Lung (tissue), 12 donors: Measurements from ENCODE around the gene RNF14. TPM values are rescaled to one million over a fixed set of nuclear protein-coding genes. Genes with fewer than 3 reads are reported as not detected.

ENCODE experiments used
- ATAC-seq: fragments of 200-7000 bp; cut with Tn5 transposase; one replicate; pipeline ENCODE4 v1.9.1; 2020; ENCODE audit warnings: moderate number of reproducible peaks; ENCODE audit not compliant: insufficient read depth, low FRiP score
- DNase-seq, 3 donors: peaks; one replicate each; pipeline ENCODE4 v3.0.0-alpha.2; 2013 to 2017
- H3K27ac ChIP-seq, 2 donors: one replicate each; pipeline ENCODE4 v1.5.1; 2013; ENCODE audit warnings: mild to moderate bottlenecking in 2 of 2, moderate library complexity in 2 of 2, control low read depth in 1 of 2, inconsistent platforms in 1 of 2, low read depth in 1 of 2, low read length in 1 of 2
- H3K27me3 ChIP-seq, 3 donors: one replicate each; pipeline ENCODE4 v1.5.1; 2013; ENCODE audit warnings: low read length in 2 of 3; ENCODE audit not compliant: control insufficient read depth in 3 of 3, insufficient read depth in 3 of 3
- H3K36me3 ChIP-seq, 4 donors: one replicate each; pipeline ENCODE4 v1.5.1; 2013; ENCODE audit warnings: low read length in 4 of 4, mild to moderate bottlenecking in 1 of 4, moderate library complexity in 1 of 4; ENCODE audit not compliant: control insufficient read depth in 4 of 4, insufficient read depth in 4 of 4
- H3K4me1 ChIP-seq, 5 donors: one replicate each; pipeline ENCODE4 v1.5.1; 2013; ENCODE audit warnings: low read length in 5 of 5, mild to moderate bottlenecking in 2 of 5, moderate library complexity in 1 of 5; ENCODE audit not compliant: control insufficient read depth in 5 of 5, insufficient read depth in 5 of 5
- H3K4me3 ChIP-seq: one replicate; pipeline ENCODE4 v1.5.1; 2013; ENCODE audit warnings: mild to moderate bottlenecking, control low read depth, moderate library complexity
- H3K9ac ChIP-seq, 2 donors: one replicate each; pipeline ENCODE4 v1.5.1; 2013; ENCODE audit warnings: low read length in 2 of 2, control low read depth in 1 of 2; ENCODE audit not compliant: insufficient read depth in 1 of 2
- H3K9me3 ChIP-seq, 4 donors: one replicate each; pipeline ENCODE4 v1.5.1; 2013; ENCODE audit warnings: low read length in 3 of 4, mild to moderate bottlenecking in 1 of 4, moderate library complexity in 1 of 4; ENCODE audit not compliant: control insufficient read depth in 4 of 4, insufficient read depth in 3 of 4
- WGBS, 2 donors: extraction: QIAGEN DNeasy Blood & Tissue Kit; methylation state at CpG; one replicate each; pipeline ENCODE4 v1.1.7; 2013; 5-methylcytosine and 5-hydroxymethylcytosine counted together
- polyA plus RNA-seq, 2 donors: library from polyadenylated mRNA; stranded (reverse); fragments of 200-250 nt; gene quantifications; one replicate each; pipeline ENCODE4 v1.2.1, GENCODE V29; 2013
- total RNA-seq, 2 donors: library from RNA; depleted of rRNA in 1 of 2; stranded (reverse); fragments of >200 nt in 1 of 2; gene quantifications; one replicate each; pipeline ENCODE4 v1.2.1, GENCODE V29; 2014 to 2021
- TF ChIP-seq, protein P1 (sequence below): IDR thresholded peaks from 2 replicates; pipeline ENCODE4 v1.5.1; 2012; ENCODE audit warnings: mild to moderate bottlenecking; ENCODE audit errors: control extremely low read depth, extremely low read depth
- donor health status: control.
- donor health status: control.
- donor health status: Bipolar disorder and iron deficiency.
- donor health status: healthy.
- donor health status: DM: yes; HTN: yes; CAD: no.

The RNF14 gene
- total and polyA plus RNA-seq, 4 donors: 16.8 to 66.0 (median 45.1) TPM

DNA sequence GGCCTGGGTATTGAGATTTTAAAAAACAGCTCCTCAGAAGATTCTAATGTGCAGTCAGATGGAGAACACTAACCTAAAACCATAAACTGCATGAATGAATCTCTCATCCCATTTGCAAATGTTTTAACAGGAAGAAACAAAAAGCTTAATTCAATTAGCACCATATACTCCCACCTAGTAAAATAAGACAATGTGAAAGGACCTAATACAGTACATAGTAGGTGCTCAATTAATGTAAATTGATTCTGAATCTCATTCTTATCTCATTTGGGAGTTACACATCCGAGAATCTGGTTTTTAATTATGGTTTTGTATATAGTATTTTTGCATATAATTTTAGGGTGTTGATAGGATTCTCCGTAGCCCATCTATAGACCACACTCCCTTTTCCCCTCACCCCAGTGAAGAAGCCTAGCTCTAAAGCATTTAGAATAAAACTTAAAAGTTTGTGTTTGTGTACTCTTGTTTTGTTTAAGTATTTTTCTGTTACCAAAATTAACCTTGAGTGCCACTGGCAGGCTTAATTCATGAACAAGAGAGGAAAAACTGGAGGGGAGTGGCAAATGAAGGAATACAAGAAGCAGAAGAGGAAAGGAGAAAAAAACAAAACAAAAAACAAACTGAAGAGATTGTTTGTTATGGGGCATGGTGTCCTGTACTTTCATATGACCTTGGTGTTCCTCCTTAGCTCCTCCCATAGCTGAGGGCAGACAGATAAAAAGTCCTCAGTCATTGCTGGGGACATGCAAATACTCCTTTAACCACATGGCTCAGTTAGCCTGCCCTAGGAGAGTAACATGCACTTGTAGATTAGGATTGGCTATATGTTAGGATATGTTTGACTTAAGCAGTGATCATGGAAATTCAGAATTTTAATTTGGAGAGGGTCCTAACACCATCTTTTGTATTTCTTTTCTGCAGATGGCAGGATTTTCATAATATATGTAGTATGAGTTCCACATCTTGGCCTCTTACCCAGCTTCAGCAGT, 1.2 kb downstream of the RNF14 start:
- no peaks in the 10 kb centered on the region for H3K27me3 ChIP-seq
- DNase-seq (no peak), ATAC-seq (no peak)
- peak overlapping the region; percentile 96 to 100 for H3K27ac ChIP-seq
- H3K9ac ChIP-seq: peak overlapping the region; percentile 93 to 94
- peaks cover 0 to 16% (median 8%) of the 10 kb centered on the region in 5 donors for H3K4me1 ChIP-seq
- 80 to 81% methylated on average over 2 of the region's 2 CpGs for WGBS, 2 donors
- TF ChIP-seq, protein P1, sequence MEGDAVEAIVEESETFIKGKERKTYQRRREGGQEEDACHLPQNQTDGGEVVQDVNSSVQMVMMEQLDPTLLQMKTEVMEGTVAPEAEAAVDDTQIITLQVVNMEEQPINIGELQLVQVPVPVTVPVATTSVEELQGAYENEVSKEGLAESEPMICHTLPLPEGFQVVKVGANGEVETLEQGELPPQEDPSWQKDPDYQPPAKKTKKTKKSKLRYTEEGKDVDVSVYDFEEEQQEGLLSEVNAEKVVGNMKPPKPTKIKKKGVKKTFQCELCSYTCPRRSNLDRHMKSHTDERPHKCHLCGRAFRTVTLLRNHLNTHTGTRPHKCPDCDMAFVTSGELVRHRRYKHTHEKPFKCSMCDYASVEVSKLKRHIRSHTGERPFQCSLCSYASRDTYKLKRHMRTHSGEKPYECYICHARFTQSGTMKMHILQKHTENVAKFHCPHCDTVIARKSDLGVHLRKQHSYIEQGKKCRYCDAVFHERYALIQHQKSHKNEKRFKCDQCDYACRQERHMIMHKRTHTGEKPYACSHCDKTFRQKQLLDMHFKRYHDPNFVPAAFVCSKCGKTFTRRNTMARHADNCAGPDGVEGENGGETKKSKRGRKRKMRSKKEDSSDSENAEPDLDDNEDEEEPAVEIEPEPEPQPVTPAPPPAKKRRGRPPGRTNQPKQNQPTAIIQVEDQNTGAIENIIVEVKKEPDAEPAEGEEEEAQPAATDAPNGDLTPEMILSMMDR: no peak
- peaks cover 5 to 14% (median 7%) of the 10 kb centered on the region in 4 donors for H3K36me3 ChIP-seq
- no peaks in the 10 kb centered on the region for H3K9me3 ChIP-seq
- peak overlapping the region; percentile 83 for H3K4me3 ChIP-seq

- H3K27me3 ChIP-seq: no peaks in the 10 kb centered on the region
- H3K36me3 ChIP-seq: peaks cover 16 to 34% (median 23%) of the 10 kb centered on the region in 4 donors
- 75 to 98% methylated on average over 1 of the region's 1 CpG for WGBS, 2 donors
- no peak overlapping the region for H3K9ac ChIP-seq
- no peaks in the 10 kb centered on the region for H3K9me3 ChIP-seq
- peaks cover 0 to 16% (median 10%) of the 10 kb centered on the region in 5 donors for H3K4me1 ChIP-seq
- DNase-seq: no peak
- H3K27ac ChIP-seq: no peak overlapping the region
- no peak for ATAC-seq
- H3K4me3 ChIP-seq: no peak overlapping the region
- TF ChIP-seq, protein P1: no peak
Observed at GRCh38 chr5:141973871-141974595, 5.1 kb downstream of the RNF14 start.

GRCh38 chr5:141976176-141976575, 7.3 kb downstream of the RNF14 start:
- H3K9me3 ChIP-seq: no peaks in the 10 kb centered on the region
- ATAC-seq (no peak), DNase-seq (no peak)
- WGBS, 2 donors: 94 to 95% methylated on average over 6 of the region's 6 CpGs
- no peak overlapping the region for H3K4me3 ChIP-seq
- no peak overlapping the region for H3K27ac ChIP-seq
- H3K9ac ChIP-seq: no peak overlapping the region
- peaks cover 23 to 44% (median 37%) of the 10 kb centered on the region in 4 donors for H3K36me3 ChIP-seq
- H3K27me3 ChIP-seq: no peaks in the 10 kb centered on the region
- TF ChIP-seq, protein P1: no peak
- H3K4me1 ChIP-seq: peaks cover 0 to 8% (median 0%) of the 10 kb centered on the region in 5 donors
